ENCODE measurements around the gene RIT2.

GRCh38 chr18:42736074-42736473 lies 379.4 kb downstream of the RIT2 start:
- TF ChIP-seq TAF1 (IDR thresholded peaks at IDR 0.05; ENCODE audit: borderline replicate concordance, low read depth, low read length) (no peak), GATA2 (CRISPR knock-in tag; IDR thresholded peaks at IDR 0.05) (no peak), EZH2phosphoT487 (IDR thresholded peaks at IDR 0.05; ENCODE audit: borderline replicate concordance, low read depth) (no peak), CTCF (IDR thresholded peaks at IDR 0.05) (no peak), USF1 (IDR thresholded peaks at IDR 0.05; ENCODE audit: borderline replicate concordance, low read depth) (no peak), RXRA (IDR thresholded peaks at IDR 0.05; ENCODE audit: borderline replicate concordance, low read depth) (no peak), MAX (IDR thresholded peaks at IDR 0.05; ENCODE audit: low read depth) (no peak), RAD21 (IDR thresholded peaks at IDR 0.05; ENCODE audit: low read length) (no peak), USF2 (IDR thresholded peaks at IDR 0.05; ENCODE audit: borderline replicate concordance, low read depth, low read length) (no peak), POLR2AphosphoS5 (IDR thresholded peaks at IDR 0.05; ENCODE audit: low read depth, low read length) (no peak), JUND (IDR thresholded peaks at IDR 0.05) (no peak), ZBTB33 (IDR thresholded peaks at IDR 0.05; ENCODE audit: borderline replicate concordance, low read depth) (no peak), YY1 (IDR thresholded peaks at IDR 0.05; ENCODE audit: low read depth) (no peak)
